AG09309 (cell line): ENCODE measurements around the gene BMS1.
A peak's percentile ranks its signal among the peaks of the same experiment; 100 is the strongest.
"Not testable (repeated sequence)": the region's sequence is repeated elsewhere in the genome, so short reads cannot be mapped to it uniquely, and the experiment has no call there.

ENCODE experiments used
- DNase-seq: peaks from one replicate; pipeline ENCODE4 v3.0.0-alpha.2; 2010; ENCODE audit warnings: low read depth
- H3K4me3 ChIP-seq: 2 replicates; pipeline ENCODE4 v1.5.1; 2011; ENCODE audit warnings: mild to moderate bottlenecking, low read depth, low read length, moderate library complexity; ENCODE audit not compliant: control insufficient read depth
- CTCF ChIP-seq: IDR thresholded peaks from 2 replicates; pipeline ENCODE4 v1.5.1; 2011; ENCODE audit warnings: mild to moderate bottlenecking, low read depth, low read length, inconsistent platforms; ENCODE audit not compliant: insufficient read depth, control insufficient read depth; ENCODE audit errors: missing control alignments

BMS1 gene

GRCh38 chr10:42782446-42783180, at the start of gene BMS1:
Gene BMS1, plus strand, starts transcription at chr10:42782795. Its CDS starts 1,600 bp downstream, at chr10:42784395.
- no peak for TF ChIP-seq CTCF

GRCh38 chr10:42734536-42734935, 48.1 kb upstream of the BMS1 start:
- H3K4me3 ChIP-seq, result no peak overlapping the region
- no peak for TF ChIP-seq CTCF
- DNase-seq, result no peak

More at GRCh38 chr10:42782446-42783180, at the start of gene BMS1:
- peak; percentile 74 for DNase-seq
- peak within 1 kb of the TSS; percentile 85 for H3K4me3 ChIP-seq

GRCh38 chr10:42738679-42739078, 43.9 kb upstream of the BMS1 start:
- TF ChIP-seq CTCF, result no peak
- no peak for DNase-seq
- H3K4me3 ChIP-seq, result no peak overlapping the region

GRCh38 chr10:42741536-42741935, 41.1 kb upstream of the BMS1 start:
- H3K4me3 ChIP-seq, DNase-seq: not testable (repeated sequence)

- no peak overlapping the region for H3K4me3 ChIP-seq
- DNase-seq, result no peak
- no peak for TF ChIP-seq CTCF
Observed at GRCh38 chr10:42743697-42744096, 38.9 kb upstream of the BMS1 start.

- no peak for TF ChIP-seq CTCF
- DNase-seq, result no peak
- H3K4me3 ChIP-seq, result no peak overlapping the region
Observed at GRCh38 chr10:42744134-42744701, 38.4 kb upstream of the BMS1 start.

- H3K4me3 ChIP-seq, result peak overlapping the region; percentile 44
- TF ChIP-seq CTCF, result peak; percentile 77
- DNase-seq, result peak; percentile 14
Observed at GRCh38 chr10:42753126-42753506, 29.5 kb upstream of the BMS1 start.
